ENCODE data around the gene SPIN3. TPM values are rescaled to one million over a fixed set of nuclear protein-coding genes. Genes with fewer than 3 reads are reported as not detected.

SPIN3 gene
- total and polyA plus RNA-seq, 2 of the 8 experiments (the other 6 are each of a cell fraction or from before 2014, with no cell fraction given), result 9.1 to 13.3 TPM

GRCh38 chrX:57044245-57044644 is 48.9 kb upstream of the SPIN3 start:
- Histone ChIP-seq H2BK12ac (ENCODE audit: low read depth, low read length) (no peak overlapping the region), H4K20me1 (replicated peaks in 1 of 2; ENCODE audit: control insufficient read depth in 1 of 2, insufficient read depth in 2 of 2, low read length in 2 of 2) (no peaks in the 10 kb centered on the region), H3K36me3 (ENCODE audit: control insufficient read depth in 2 of 4, insufficient read depth in 4 of 4, low read length in 3 of 4) (no peaks in the 10 kb centered on the region), H2AFZ (ENCODE audit: low read length) (no peak overlapping the region), H4K5ac (ENCODE audit: insufficient read length, low read depth, low read length) (no peak overlapping the region), H3K4ac (replicated peaks; ENCODE audit: insufficient read length, low read depth, low read length) (no peak overlapping the region), H3K14ac (ENCODE audit: insufficient read length) (no peak overlapping the region), H3K4me3 (ENCODE audit: extremely low read depth in 1 of 4, insufficient read depth in 2 of 4, low read depth in 3 of 4, low read length in 4 of 4) (no peak overlapping the region), H2BK20ac (ENCODE audit: low read length) (no peak overlapping the region), H3K23ac (ENCODE audit: insufficient read length) (no peak overlapping the region), H4K91ac (replicated peaks; ENCODE audit: insufficient read length, low read length) (no peak overlapping the region), H3K56ac (replicated peaks; ENCODE audit: insufficient read length, low read depth, low read length) (no peak overlapping the region), H2AK5ac (ENCODE audit: low read depth, low read length) (no peak overlapping the region), H3K4me1 (replicated peaks in 1 of 4; ENCODE audit: control insufficient read depth in 3 of 4, insufficient read depth in 4 of 4, low read length in 3 of 4) (no peaks in the 10 kb centered on the region), H3K27ac (ENCODE audit: low read depth, low read length) (no peak overlapping the region), H3K79me1 (ENCODE audit: low read depth, low read length) (no peaks in the 10 kb centered on the region), H2BK120ac (replicated peaks; ENCODE audit: low read depth, low read length) (no peak overlapping the region), H3K18ac (ENCODE audit: extremely low read depth, low read length) (no peak overlapping the region), H3K79me2 (ENCODE audit: control insufficient read depth in 1 of 2, insufficient read depth in 2 of 2, low read length in 2 of 2) (no peaks in the 10 kb centered on the region), H3K4me2 (ENCODE audit: insufficient read depth in 1 of 2, low read depth in 2 of 2, low read length in 2 of 2) (no peak overlapping the region), H3K27me3 (replicated peaks in 1 of 4; ENCODE audit: control insufficient read depth in 3 of 4, extremely low read depth in 1 of 4, insufficient read depth in 3 of 4, low read length in 3 of 4) (no peaks in the 10 kb centered on the region), H2BK15ac (ENCODE audit: low read length) (no peak overlapping the region), H3K9me3 (ENCODE audit: insufficient read depth in 2 of 2, low read depth in 1 of 2, low read length in 1 of 2) (no peaks in the 10 kb centered on the region), H3K9ac (replicated peaks in 1 of 4; ENCODE audit: extremely low read depth in 1 of 4, low read depth in 3 of 4, low read length in 3 of 4) (no peak overlapping the region), H2BK5ac (ENCODE audit: low read depth, low read length) (no peak overlapping the region), H3K23me2 (ENCODE audit: low read depth, low read length) (no peaks in the 10 kb centered on the region), H4K8ac (ENCODE audit: extremely low read depth, insufficient read depth, low read length) (no peak overlapping the region)
- FAIRE-seq (no peak), DNase-seq (ENCODE audit: low read depth in 1 of 2, low spot score in 2 of 2) (no peak)
- ChIA-PET POLR2A (ENCODE audit: partially characterized antibody) (no interaction called here), CTCF (ENCODE audit: partially characterized antibody) (no interaction called here)
- 100% methylated on average over 3 of the region's 3 CpGs; no CpG with 5 or more reads in 1 of the 2 experiments for WGBS, 2 experiments (ENCODE audit: extremely low coverage in 1 of 2, insufficient coverage in 1 of 2, insufficient read length in 1 of 2, insufficient replicate concordance in 2 of 2, low coverage in 1 of 2, low lambda C conversion rate in 2 of 2, missing lambda C conversion rate in 1 of 2)
- TF ChIP-seq RXRA (IDR thresholded peaks at IDR 0.05; ENCODE audit: insufficient read depth, low read depth, low read length) (no peak), MAFK (IDR thresholded peaks at IDR 0.05; ENCODE audit: low read depth, low read length) (no peak), SP4 (IDR thresholded peaks at IDR 0.05; ENCODE audit: low read length) (no peak), TCF12 (IDR thresholded peaks at IDR 0.05; ENCODE audit: low read depth, low read length) (no peak), SIRT6 (IDR thresholded peaks at IDR 0.05; ENCODE audit: low read length) (no peak), RAD21 (IDR thresholded peaks at IDR 0.05 in 1 of 2, conservative IDR thresholded peaks at IDR 0.05 in 1 of 2; ENCODE audit: low read depth in 2 of 2, low read length in 2 of 2) (no peak), RNF2 (IDR thresholded peaks at IDR 0.05; ENCODE audit: borderline replicate concordance, low read depth, low read length, missing control alignments, poor library complexity, severe bottlenecking) (no peak), YY1 (IDR thresholded peaks at IDR 0.05; ENCODE audit: low read depth, low read length) (no peak), CTCF (IDR thresholded peaks at IDR 0.05; ENCODE audit: control extremely low read depth in 1 of 3, insufficient read depth in 1 of 3, low read depth in 1 of 3, low read length in 3 of 3) (no peak), CTBP2 (IDR thresholded peaks at IDR 0.05; ENCODE audit: borderline replicate concordance, insufficient read depth, insufficient read length, low read length) (no peak), SP2 (IDR thresholded peaks at IDR 0.05; ENCODE audit: low read length) (no peak), NANOG (IDR thresholded peaks at IDR 0.05; ENCODE audit: insufficient read depth, low read depth, low read length, poor library complexity, severe bottlenecking) (no peak)

Measured in H1 (cell line).